GM23248 (cell line): ENCODE data around the gene LRRC8E. TPM values are rescaled to one million over a fixed set of nuclear protein-coding genes. Genes with fewer than 3 reads are reported as not detected.
A peak's percentile ranks its signal among the peaks of the same experiment; 100 is the strongest.

Experiments used
- DNase-seq: peaks from one replicate; pipeline ENCODE4 v3.0.0-alpha.2; 2015
- H2AFZ ChIP-seq: fragments of 200-600 bp; sonication (generic); 2 replicates; pipeline ENCODE4 v1.6.1; 2016; ENCODE audit warnings: antibody characterized with exemption
- H3F3A ChIP-seq: fragments of 200-600 bp; sonication (generic); 2 replicates; pipeline ENCODE4 v1.6.1; 2016; ENCODE audit warnings: mild to moderate bottlenecking, antibody characterized with exemption, mixed run types; ENCODE audit not compliant: insufficient read depth
- H3K27ac ChIP-seq: fragments of 200-600 bp; sonication (generic); 2 replicates; pipeline ENCODE4 v1.5.1; 2016; ENCODE audit warnings: mild to moderate bottlenecking
- H3K27me3 ChIP-seq: fragments of 200-600 bp; sonication (generic); replicated peaks from 2 replicates; pipeline ENCODE4 v1.6.1; 2016; ENCODE audit warnings: mild to moderate bottlenecking; ENCODE audit not compliant: insufficient read depth
- H3K36me3 ChIP-seq: fragments of 200-600 bp; sonication (generic); 2 replicates; pipeline ENCODE4 v1.6.1; 2016; ENCODE audit warnings: low read depth, mild to moderate bottlenecking
- H3K4me1 ChIP-seq: fragments of 200-600 bp; sonication (generic); 2 replicates; pipeline ENCODE4 v1.6.1; 2016; ENCODE audit warnings: mild to moderate bottlenecking; ENCODE audit not compliant: insufficient read depth
- H3K4me2 ChIP-seq: fragments of 200-600 bp; sonication (generic); one replicate; pipeline ENCODE4 v1.6.1; 2016; ENCODE audit warnings: mild to moderate bottlenecking; ENCODE audit not compliant: unreplicated experiment
- H3K4me3 ChIP-seq: fragments of 200-600 bp; sonication (generic); 2 replicates; pipeline ENCODE4 v1.5.1; 2016; ENCODE audit warnings: mild to moderate bottlenecking
- H3K79me2 ChIP-seq: fragments of 200-600 bp; sonication (generic); 2 replicates; pipeline ENCODE4 v1.6.1; 2016; ENCODE audit warnings: mild to moderate bottlenecking; ENCODE audit not compliant: insufficient read depth
- H3K9ac ChIP-seq: fragments of 200-600 bp; sonication (generic); 2 replicates; pipeline ENCODE4 v1.6.1; 2016; ENCODE audit warnings: mild to moderate bottlenecking
- H3K9me2 ChIP-seq: fragments of 200-600 bp; sonication (generic); 2 replicates; pipeline ENCODE4 v1.6.1; 2016; ENCODE audit warnings: mixed run types, mild to moderate bottlenecking, moderate library complexity; ENCODE audit not compliant: insufficient read depth
- H3K9me3 ChIP-seq: fragments of 200-600 bp; sonication (generic); one replicate; pipeline ENCODE4 v1.6.1; 2017; ENCODE audit warnings: low read depth
- H4K20me1 ChIP-seq: fragments of 200-600 bp; sonication (generic); 2 replicates; pipeline ENCODE4 v1.6.0; 2016; ENCODE audit not compliant: insufficient read depth
- EZH2 ChIP-seq: fragments of 200-600 bp; sonication (generic); IDR thresholded peaks from 2 replicates; pipeline ENCODE4 v1.6.1; 2018; ENCODE audit warnings: antibody characterized with exemption, mild to moderate bottlenecking; ENCODE audit not compliant: insufficient read depth, poor library complexity, severe bottlenecking
- EZH2phosphoT487 ChIP-seq: fragments of 200-600 bp; sonication (generic); IDR thresholded peaks from 2 replicates; pipeline ENCODE4 v1.6.1; 2018; ENCODE audit warnings: antibody characterized with exemption, moderate library complexity, mild to moderate bottlenecking, low read depth; ENCODE audit not compliant: insufficient read depth
- WGBS, 2 experiments: methylation state at CpG; one replicate each; pipeline ENCODE4 v1.1.6; 2015 to 2017; ENCODE audit warnings: low lambda C conversion rate in 2 of 2, low coverage in 1 of 2; ENCODE audit errors: missing lambda C conversion rate in 2 of 2; 5-methylcytosine and 5-hydroxymethylcytosine counted together
- in situ Hi-C: fragments of 300-500 bp; cut with MboI; formaldehyde crosslinking; loops from 2 replicates; pipeline ENCODE4 v1.15.0; 2020
- polyA plus RNA-seq: library from polyadenylated mRNA; unstranded; fragments of >200 nt; fragmentation: Nextera tagmentation; extraction: Ambion mirVana; gene quantifications from 2 replicates; pipeline ENCODE4 v1.2.1, GENCODE V29; 2016
- total RNA-seq: library from RNA; depleted of rRNA; stranded (reverse); fragments of >200 nt; shearing (Covaris generic); gene quantifications from 2 replicates; pipeline ENCODE4 v1.2.3, GENCODE V29; 2014

Gene LRRC8E
- total and polyA plus RNA-seq, 2 experiments from 2014 or later, result 3.6 to 3.7 TPM

DNA sequence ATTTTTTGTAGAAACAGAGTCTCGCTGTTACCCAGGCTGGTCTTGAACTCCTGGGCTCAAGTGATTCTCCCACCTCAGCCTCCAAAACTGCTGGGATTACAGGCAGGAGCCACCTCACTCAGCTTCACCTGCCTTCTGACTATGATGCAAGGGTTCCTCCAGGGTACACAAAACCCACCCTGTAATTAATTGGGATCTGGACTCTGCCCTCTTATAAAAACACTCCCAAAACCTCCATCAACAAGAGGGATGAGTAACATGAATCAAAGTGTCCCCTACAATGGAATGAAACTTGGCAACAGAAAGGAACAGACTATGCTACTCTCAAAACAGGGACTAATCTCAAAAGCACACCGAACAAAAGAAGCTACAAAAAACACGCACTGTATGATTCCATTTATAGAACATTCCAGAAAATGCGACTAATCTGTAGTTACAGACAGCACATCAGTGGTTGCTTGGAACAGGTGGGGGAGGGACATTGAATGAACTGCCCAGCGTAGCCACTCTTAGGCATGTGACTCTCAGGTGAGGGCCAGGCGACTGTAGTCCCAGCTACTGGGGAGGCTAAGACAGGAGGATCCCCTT lies 11.0 kb upstream of the LRRC8E start:
- Histone ChIP-seq H3F3A (no peaks in the 10 kb centered on the region), H3K4me1 (no peaks in the 10 kb centered on the region), H3K9me2 (no peaks in the 10 kb centered on the region), H3K79me2 (no peaks in the 10 kb centered on the region), H3K9me3 (no peaks in the 10 kb centered on the region), H3K27me3 (peaks cover 22% of the 10 kb centered on the region), H3K4me2 (no peak overlapping the region), H4K20me1 (no peaks in the 10 kb centered on the region), H3K9ac (no peak overlapping the region), H3K36me3 (no peaks in the 10 kb centered on the region), H2AFZ (no peak overlapping the region), H3K4me3 (no peak overlapping the region), H3K27ac (no peak overlapping the region)
- in situ Hi-C loops, result no loop called here
- no peak for DNase-seq
- no peak for TF ChIP-seq EZH2phosphoT487
- TF ChIP-seq EZH2, result no peak
- WGBS, 2 experiments, result 49 to 52% methylated on average over 6 of the region's 6 CpGs

- no peak overlapping the region for H3K27ac ChIP-seq
- H3K4me3 ChIP-seq, result no peak overlapping the region
- no peaks in the 10 kb centered on the region for H3K4me1 ChIP-seq
- no peaks in the 10 kb centered on the region for H3K79me2 ChIP-seq
- H3K36me3 ChIP-seq, result no peaks in the 10 kb centered on the region
- H2AFZ ChIP-seq, result no peak overlapping the region
- in situ Hi-C loops, result no loop called here
- H3K27me3 ChIP-seq, result peaks cover 13% of the 10 kb centered on the region
- DNase-seq, result no peak
- no peak overlapping the region for H3K9ac ChIP-seq
- TF ChIP-seq EZH2, result no peak
- H3K9me2 ChIP-seq, result no peaks in the 10 kb centered on the region
- no peaks in the 10 kb centered on the region for H3K9me3 ChIP-seq
- WGBS, 2 experiments, result 67 to 68% methylated on average over 12 to 18 of the region's 18 CpGs
- H4K20me1 ChIP-seq, result no peaks in the 10 kb centered on the region
- no peaks in the 10 kb centered on the region for H3F3A ChIP-seq
- H3K4me2 ChIP-seq, result no peak overlapping the region
Observed at GRCh38 chr19:7879111-7879807, 9.1 kb upstream of the LRRC8E start.

DNA sequence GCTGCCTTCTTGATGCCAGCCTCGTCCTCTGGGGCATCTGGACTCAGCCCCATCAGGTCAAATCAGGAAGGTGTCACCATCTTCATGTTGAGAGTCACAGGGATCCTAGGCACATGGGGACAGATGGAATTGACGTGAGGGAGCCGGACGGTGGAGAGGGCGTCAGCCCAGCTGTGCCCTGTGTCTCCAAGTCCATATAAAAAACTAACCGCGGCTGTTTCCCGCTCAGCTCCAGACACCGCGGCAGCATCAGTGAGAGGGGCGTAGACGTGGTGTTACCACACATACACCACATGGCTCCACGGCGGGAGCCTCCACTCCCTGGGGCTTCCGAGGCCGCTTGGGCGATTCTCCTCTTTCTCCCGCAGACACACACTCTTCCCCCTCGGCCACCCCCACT lies 8.5 kb upstream of the LRRC8E start:
- Histone ChIP-seq H3K27ac (no peak overlapping the region), H3K4me1 (no peaks in the 10 kb centered on the region), H3K9me2 (no peaks in the 10 kb centered on the region), H3K79me2 (no peaks in the 10 kb centered on the region), H3K27me3 (peaks cover 7% of the 10 kb centered on the region), H3K4me3 (no peak overlapping the region), H3F3A (no peaks in the 10 kb centered on the region), H2AFZ (no peak overlapping the region), H3K4me2 (no peak overlapping the region), H3K36me3 (no peaks in the 10 kb centered on the region), H4K20me1 (no peaks in the 10 kb centered on the region), H3K9ac (no peak overlapping the region), H3K9me3 (no peaks in the 10 kb centered on the region)
- DNase-seq, result peak; percentile 32
- TF ChIP-seq EZH2phosphoT487, result no peak
- TF ChIP-seq EZH2, result no peak
- WGBS, 2 experiments, result 14 to 22% methylated on average over 19 of the region's 19 CpGs
- in situ Hi-C loops, result no loop called here

DNA sequence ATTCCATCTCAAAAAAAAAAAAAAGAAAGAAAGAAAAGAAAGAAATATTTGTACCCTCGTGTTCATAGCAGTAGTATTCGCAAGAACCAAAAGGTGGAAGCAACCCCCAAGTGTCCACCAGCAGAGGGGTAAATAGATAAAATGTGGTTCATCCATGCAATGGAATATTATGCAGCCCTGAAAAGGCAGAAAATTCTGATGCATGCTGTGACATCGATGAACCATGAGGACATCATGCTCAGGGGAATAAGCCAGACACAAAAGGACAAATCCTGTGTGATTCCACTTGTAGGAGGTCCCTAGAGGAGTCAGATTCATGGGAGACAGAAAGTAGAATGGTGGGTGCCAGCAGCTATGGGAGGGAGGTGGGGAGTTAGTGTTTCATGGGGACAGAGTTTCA lies 6.4 kb upstream of the LRRC8E start:
- Histone ChIP-seq H3K9me3 (no peaks in the 10 kb centered on the region), H3K36me3 (no peaks in the 10 kb centered on the region), H2AFZ (no peak overlapping the region), H3K79me2 (no peaks in the 10 kb centered on the region), H3K27ac (no peak overlapping the region), H3K27me3 (no peaks in the 10 kb centered on the region), H3K9me2 (no peaks in the 10 kb centered on the region), H4K20me1 (no peaks in the 10 kb centered on the region), H3K9ac (no peak overlapping the region), H3K4me1 (no peaks in the 10 kb centered on the region), H3K4me3 (no peak overlapping the region), H3F3A (no peaks in the 10 kb centered on the region), H3K4me2 (no peak overlapping the region)
- in situ Hi-C loops, result no loop called here
- WGBS, 2 experiments, result 68 to 73% methylated on average over 3 of the region's 3 CpGs
- no peak for TF ChIP-seq EZH2
- TF ChIP-seq EZH2phosphoT487, result no peak
- no peak for DNase-seq

- H3K4me2 ChIP-seq, result no peak overlapping the region
- H3K27me3 ChIP-seq, result no peaks in the 10 kb centered on the region
- no peak overlapping the region for H3K4me3 ChIP-seq
- H3K9me2 ChIP-seq, result no peaks in the 10 kb centered on the region
- no peaks in the 10 kb centered on the region for H3K36me3 ChIP-seq
- no peak for TF ChIP-seq EZH2
- TF ChIP-seq EZH2phosphoT487, result no peak
- WGBS, 2 experiments, result 75 to 77% methylated on average over 4 of the region's 4 CpGs
- in situ Hi-C loops, result no loop called here
- no peak overlapping the region for H3K27ac ChIP-seq
- no peak overlapping the region for H3K9ac ChIP-seq
- H3K4me1 ChIP-seq, result no peaks in the 10 kb centered on the region
- DNase-seq, result no peak
- no peak overlapping the region for H2AFZ ChIP-seq
- H3F3A ChIP-seq, result no peaks in the 10 kb centered on the region
- H3K9me3 ChIP-seq, result no peaks in the 10 kb centered on the region
- H4K20me1 ChIP-seq, result no peaks in the 10 kb centered on the region
- no peaks in the 10 kb centered on the region for H3K79me2 ChIP-seq
Observed at GRCh38 chr19:7883105-7883504, 5.2 kb upstream of the LRRC8E start.
